ENCODE results near the gene TBC1D24.

The TBC1D24 gene

GRCh38 chr16:2482708-2483534 lies 8.0 kb downstream of the TBC1D24 start:
- DNase-seq (ENCODE audit: low spot score), result no peak

- DNase-seq (ENCODE audit: low spot score), result no peak
Measured at GRCh38 chr16:2483939-2484897, 9.3 kb downstream of the TBC1D24 start.

- peak; percentile 52 for DNase-seq (ENCODE audit: low spot score)
Measured at GRCh38 chr16:2484898-2485508, 10.1 kb downstream of the TBC1D24 start.

DNA sequence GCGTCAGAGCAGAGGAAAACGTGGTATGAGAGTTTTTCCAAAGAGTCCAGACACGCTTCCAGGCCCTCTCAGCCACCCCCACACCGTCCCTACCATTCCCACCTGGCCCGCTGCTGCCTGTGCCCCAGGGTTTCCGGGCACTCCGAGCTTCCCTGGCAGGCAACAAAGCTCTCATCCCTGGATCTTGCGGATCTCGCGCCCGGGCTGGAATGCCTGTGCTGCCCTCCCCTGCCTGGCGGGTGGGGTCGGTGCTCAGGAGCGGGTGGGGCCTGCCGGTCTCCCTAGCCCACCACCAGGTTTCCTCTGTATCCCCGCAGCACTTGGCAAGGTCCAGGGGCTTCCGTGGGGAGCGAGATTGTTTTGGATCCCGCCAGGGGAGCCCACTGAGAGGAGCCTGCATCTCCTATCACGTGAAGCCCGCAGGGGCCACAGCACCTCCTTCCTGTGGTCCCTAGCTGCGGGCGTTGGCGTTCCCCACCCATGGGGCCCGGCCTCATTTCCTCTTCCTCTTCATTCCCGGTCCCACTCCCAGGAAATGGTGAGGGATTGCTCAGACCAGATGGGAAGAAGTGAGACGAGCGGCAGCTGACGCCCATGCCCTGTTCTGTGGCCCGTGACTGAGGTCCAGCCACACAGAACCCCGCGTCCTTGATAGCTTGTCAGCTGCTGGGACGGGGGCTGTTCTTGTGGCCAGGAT lies 11.0 kb downstream of the TBC1D24 start:
- DNase-seq (ENCODE audit: low spot score), result no peak

DNA sequence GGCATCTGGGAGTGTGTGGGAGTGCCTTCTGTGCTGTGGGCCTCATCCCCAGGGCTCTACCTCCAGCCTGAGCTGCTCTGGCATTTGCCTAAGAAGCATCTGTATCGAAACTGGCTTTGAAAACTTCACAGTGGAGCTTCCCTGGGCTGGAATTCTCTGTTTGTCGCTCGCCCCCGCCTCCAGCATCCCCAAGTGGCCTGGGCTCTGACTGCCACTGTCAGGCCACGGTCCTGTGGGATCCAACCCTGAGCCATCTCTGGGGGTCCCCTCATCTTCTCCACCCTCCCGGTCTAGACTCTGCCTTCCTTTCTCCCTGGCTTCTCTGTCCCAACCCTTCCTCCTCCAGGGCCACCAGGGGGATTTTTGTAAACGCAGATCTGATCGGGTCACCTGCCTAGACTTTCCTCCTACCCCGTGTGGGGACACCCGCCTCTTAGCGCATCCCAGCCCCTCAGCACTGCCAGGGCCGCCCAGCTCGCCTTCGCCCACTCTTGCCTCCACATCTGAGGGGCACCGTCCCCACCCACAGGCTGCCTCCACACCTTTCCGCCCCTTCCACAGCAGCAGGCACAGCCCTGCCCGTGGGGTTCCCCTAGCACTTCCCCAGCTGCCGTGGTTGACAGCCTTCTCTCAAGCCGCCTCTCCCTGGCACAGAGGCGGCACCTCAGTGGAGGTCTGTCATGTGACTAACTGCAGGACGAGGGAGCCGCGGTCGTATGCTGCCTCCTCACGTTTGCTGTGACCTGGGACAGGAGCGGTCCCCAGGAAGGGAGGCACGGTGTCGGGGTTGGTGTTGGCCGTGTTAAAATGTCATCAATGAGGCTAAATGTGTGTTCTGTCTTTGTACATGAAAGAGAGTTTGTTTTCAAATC lies 12.0 kb downstream of the TBC1D24 start:
- no peak for DNase-seq (ENCODE audit: low spot score)

- no peak for DNase-seq (ENCODE audit: low spot score)
Measured at GRCh38 chr16:2487517-2487842, 12.6 kb downstream of the TBC1D24 start.

- no peak for DNase-seq (ENCODE audit: low spot score)
Measured at GRCh38 chr16:2487903-2488531, 13.1 kb downstream of the TBC1D24 start.

GRCh38 chr16:2489581-2489980 lies 14.7 kb downstream of the TBC1D24 start:
- no peak for DNase-seq (ENCODE audit: low spot score)

DNA sequence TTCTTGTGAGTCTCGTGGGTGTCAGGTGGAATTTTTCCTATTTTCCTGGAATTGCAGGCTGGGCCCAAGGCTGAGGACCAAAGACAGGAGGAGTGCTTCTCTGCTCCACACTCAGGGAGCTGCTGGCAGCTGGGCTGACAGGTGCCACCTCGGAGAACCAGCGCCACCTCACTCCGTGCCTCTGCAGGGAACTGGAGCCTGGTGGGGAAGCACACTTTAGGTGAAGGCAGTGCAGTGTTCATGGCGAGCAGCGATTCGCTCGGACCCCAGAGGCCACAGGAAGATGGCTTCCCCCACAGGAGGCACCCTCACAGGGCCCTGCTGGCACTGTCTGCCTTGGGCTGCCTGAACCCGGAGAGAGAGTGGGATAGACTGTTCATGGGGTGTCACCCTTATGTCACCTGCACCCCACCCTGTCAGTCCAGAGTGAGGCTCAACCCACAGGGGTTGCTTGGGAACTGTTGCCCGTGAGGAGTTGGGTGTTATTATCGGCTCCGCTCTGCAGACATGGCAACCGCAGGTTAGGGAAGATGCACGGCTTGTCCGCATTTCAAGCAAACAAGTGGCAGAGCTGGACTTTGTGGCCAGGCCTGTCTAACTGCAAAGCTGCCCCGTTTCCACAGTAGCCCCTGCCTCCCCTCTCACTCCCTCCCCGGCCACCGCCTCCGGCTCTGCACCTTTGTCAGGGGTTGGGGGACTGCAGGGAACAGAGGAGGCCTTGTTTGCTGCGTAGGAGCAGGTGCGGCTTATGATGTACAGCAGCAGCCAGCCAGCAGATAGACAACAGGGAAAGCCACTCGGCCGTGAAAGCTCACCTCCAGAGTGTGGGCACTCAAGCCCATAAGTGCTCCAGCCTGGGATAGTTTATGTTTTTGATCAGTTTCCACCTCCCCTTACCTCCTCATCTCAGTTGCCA lies 15.5 kb downstream of the TBC1D24 start:
- no peak for DNase-seq (ENCODE audit: low spot score)

DNA sequence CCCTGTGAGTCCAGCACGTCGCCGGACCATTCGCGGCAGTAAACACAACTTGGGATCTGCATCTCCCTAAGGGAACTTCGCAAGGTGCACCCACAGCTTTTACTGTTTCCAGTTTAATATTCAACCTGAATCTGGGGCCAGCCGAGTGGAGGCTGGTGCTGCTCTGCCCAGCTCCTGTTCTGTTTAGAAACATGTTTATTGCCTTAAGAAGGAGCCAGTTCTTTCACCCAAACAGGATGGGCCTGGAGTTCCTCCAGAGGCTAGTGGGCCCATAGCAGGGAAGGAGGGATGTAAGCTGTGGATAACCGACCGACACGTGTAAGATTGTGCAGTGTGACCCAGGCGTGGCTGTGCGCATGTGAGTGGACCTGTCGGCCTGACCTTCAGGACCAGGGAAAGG lies 17.4 kb downstream of the TBC1D24 start:
- DNase-seq (ENCODE audit: low spot score), result no peak

DNA sequence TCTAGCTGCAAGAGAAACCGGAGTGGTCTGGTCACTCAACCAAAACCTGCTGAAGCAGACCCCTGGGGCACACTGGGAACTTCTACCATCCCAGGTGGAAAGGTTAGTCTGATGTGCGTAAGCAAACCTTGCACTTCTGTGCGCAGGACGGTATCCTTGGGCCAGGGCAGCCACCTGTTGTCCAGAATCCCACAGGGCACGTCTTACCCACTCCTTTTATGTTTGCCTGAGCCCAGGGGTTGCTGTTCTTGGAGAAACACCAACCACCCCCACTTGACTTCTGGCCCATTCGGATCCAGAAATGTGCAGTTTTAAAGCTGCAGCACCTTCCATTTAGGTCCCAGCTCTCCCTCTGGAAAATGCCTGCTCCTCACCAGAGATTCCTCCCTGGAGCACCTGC lies 18.7 kb downstream of the TBC1D24 start:
- DNase-seq (ENCODE audit: low spot score), result no peak

GRCh38 chr16:2494616-2495015 lies 19.7 kb downstream of the TBC1D24 start:
- DNase-seq (ENCODE audit: low spot score), result no peak

DNA sequence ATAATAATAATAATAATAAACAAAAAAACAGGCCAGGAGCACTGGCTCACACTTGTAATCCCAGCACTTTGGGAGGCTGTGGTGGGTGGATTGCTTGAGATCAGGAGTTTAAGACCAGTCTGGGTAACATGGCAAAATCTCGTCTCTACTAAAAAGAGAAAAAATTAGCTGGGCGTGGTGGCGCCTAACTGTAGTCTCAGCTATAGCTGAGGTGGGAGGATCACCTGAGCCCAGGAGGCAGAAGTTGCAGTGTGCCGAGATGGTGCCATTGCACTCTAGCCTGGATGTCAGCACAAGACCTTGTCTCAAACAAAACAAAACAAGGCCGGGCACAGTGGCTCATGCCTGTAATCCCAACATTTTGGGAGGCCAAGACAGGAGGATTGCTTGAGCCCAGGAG lies 20.1 kb downstream of the TBC1D24 start:
- no peak for DNase-seq (ENCODE audit: low spot score)

- DNase-seq (ENCODE audit: low spot score), result no peak
Measured at GRCh38 chr16:2496223-2497115, 21.5 kb downstream of the TBC1D24 start.

DNA sequence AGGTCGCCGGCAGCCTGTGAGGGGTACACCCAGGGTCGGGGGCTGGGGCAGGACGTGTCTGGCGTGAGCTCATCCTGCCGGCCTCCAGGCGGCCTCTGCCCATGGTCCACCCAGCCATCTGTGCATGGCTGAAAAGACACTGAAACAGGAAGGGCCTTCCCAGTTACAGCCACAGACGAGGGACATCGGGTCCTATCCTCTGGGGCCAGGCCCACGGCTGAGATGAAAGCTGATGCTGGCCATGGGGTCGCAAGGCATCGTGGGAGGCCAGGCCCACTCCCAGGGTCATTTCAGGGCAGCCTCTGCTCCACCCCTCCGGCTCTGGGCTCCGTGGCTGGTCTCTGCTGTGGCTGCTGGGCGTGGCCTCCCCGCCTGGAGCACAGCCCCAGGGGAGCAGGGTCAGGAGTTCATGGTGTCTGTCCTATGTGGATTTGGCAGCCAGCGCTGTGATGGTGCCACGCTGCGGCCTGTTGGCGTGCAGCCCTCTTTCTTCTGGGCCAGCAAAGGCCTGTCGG lies 22.2 kb downstream of the TBC1D24 start:
- DNase-seq (ENCODE audit: low spot score), result no peak

- no peak for DNase-seq (ENCODE audit: low spot score)
Measured at GRCh38 chr16:2497695-2498484, 23.0 kb downstream of the TBC1D24 start.

DNA sequence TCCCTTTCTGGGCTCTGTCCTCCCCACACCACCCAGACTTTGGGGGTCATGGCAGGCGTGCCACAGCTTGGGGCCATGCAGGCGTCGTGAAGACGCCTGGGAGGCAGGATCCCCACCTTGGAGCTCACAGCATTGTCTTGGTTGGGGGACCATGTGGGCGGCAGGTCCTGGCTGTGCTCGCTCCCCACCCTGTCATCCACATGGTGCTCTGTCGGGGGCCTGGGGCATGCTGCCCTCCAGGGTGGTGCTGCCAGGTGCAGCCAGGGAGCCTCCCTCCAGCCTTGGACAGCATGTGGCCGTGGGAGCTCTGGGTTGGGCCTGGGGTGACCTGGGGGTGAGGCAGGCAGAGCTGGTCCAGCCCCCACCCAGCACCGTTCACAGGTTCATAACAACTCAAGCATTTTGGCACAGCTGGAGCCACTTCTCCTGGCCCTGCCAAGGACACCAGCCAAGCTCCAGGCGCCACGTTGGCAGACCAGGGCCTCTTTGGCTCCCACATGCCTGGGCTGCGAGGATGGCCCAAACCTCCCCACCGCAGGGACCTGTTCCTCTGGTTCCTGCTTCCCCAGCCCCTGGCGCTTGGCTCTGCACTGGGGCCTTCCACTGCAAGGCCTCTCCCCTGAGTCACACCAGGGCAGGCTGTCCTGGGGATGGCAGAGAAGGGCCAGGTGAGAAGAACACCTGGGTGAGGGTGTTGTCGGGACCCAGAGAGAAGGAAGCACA lies 23.8 kb downstream of the TBC1D24 start:
- DNase-seq (ENCODE audit: low spot score), result no peak

Measured in HuH-7.5 (cell line).